Tibial nerve (tissue), 4 donors: ENCODE measurements around the gene TP63. TPM values are rescaled to one million over a fixed set of nuclear protein-coding genes. Genes with fewer than 3 reads are reported as not detected.

Experiments used
- DNase-seq, 2 donors: peaks; one replicate each; pipeline ENCODE4 v3.0.0-alpha.2; 2019; ENCODE audit warnings: low spot score in 2 of 2
- H3K27ac ChIP-seq, 4 donors: fragments of 200-600 bp; sonication (generic) in 3 of 4; one replicate each; pipeline ENCODE4 v1.5.1; 2017 to 2019; ENCODE audit warnings: mild to moderate bottlenecking in 1 of 4
- H3K27me3 ChIP-seq, 2 donors: fragments of 200-600 bp; sonication (generic) in 1 of 2; one replicate each; pipeline versions ENCODE4 v1.5.1 to v1.6.0; 2017 to 2019
- H3K36me3 ChIP-seq, 3 donors: fragments of 200-600 bp; sonication (generic); one replicate each; pipeline ENCODE4 v1.5.1; 2018 to 2019
- H3K4me1 ChIP-seq, 4 donors: fragments of 200-600 bp; sonication (generic) in 3 of 4; one replicate each; pipeline ENCODE4 v1.5.1; 2017 to 2019
- H3K4me3 ChIP-seq, 4 donors: fragments of 200-600 bp; sonication (generic) in 3 of 4; one replicate each; pipeline ENCODE4 v1.5.1; 2017 to 2019; ENCODE audit warnings: mild to moderate bottlenecking in 1 of 4, moderate library complexity in 1 of 4
- H3K9me3 ChIP-seq, 4 donors: fragments of 200-600 bp; sonication (generic) in 3 of 4; one replicate each; pipeline ENCODE4 v1.5.1; 2017 to 2019
- EP300 ChIP-seq, 2 donors: sonication (generic); formaldehyde crosslinking; IDR thresholded peaks; one replicate each; pipeline ENCODE4 v1.6.1; 2017; ENCODE audit warnings: antibody characterized with exemption in 2 of 2, mild to moderate bottlenecking in 1 of 2
- POLR2A ChIP-seq, 2 donors: fragments of 450-650 bp; IDR thresholded peaks; one replicate each; pipeline ENCODE4 v1.6.1; 2017; ENCODE audit warnings: antibody characterized with exemption in 2 of 2, mild to moderate bottlenecking in 2 of 2, moderate library complexity in 2 of 2
- WGBS, 2 donors: methylation state at CpG; one replicate each; pipeline ENCODE4 v1.1.5; 2018; 5-methylcytosine and 5-hydroxymethylcytosine counted together
- total RNA-seq, 4 donors: library from RNA; depleted of rRNA; stranded (reverse); fragments of >200 nt; gene quantifications; one replicate each; pipeline ENCODE4 v1.1.0, GENCODE V29; 2016
- TF ChIP-seq, protein P1 (sequence below), 5 experiments: fragments of 200-600 bp in 3 of 5; fragments of 450-650 bp in 2 of 5; sonication (generic) in 3 of 5; IDR thresholded peaks; one replicate each; pipeline ENCODE4 v1.5.1; 2016 to 2019; ENCODE audit warnings: antibody characterized with exemption in 5 of 5, mild to moderate bottlenecking in 3 of 5, moderate library complexity in 2 of 5

TP63 gene
- total RNA-seq, 4 donors from 2014 or later: 1.7 to 7.5 (median 4.2) TPM; not detected in 1

DNA sequence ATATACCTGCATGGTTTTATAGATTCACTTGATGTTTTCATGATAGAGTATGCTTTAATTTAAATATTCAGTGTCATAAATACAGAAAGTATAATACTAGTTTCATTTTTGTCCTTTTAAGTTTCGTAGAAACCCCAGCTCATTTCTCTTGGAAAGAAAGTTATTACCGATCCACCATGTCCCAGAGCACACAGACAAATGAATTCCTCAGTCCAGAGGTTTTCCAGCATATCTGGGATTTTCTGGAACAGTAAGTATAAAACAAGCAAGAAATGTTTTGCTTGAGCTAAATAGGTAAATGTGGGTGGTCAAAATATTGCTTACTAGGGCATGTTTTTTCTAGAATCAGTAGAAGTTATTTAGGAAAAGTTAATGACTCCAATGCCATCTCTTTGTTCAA is 106.4 kb downstream of the TP63 start:
- WGBS, 2 donors: 72 to 75% methylated on average over 2 of the region's 2 CpGs
- no peak for DNase-seq
- Histone ChIP-seq H3K27ac (no peak overlapping the region), H3K36me3 (no peaks in the 10 kb centered on the region), H3K4me1 (peaks cover 0 to 6% (median 0%) of the 10 kb centered on the region in 4 donors), H3K4me3 (no peak overlapping the region), H3K27me3 (no peaks in the 10 kb centered on the region), H3K9me3 (no peaks in the 10 kb centered on the region)
- TF ChIP-seq, protein P1, sequence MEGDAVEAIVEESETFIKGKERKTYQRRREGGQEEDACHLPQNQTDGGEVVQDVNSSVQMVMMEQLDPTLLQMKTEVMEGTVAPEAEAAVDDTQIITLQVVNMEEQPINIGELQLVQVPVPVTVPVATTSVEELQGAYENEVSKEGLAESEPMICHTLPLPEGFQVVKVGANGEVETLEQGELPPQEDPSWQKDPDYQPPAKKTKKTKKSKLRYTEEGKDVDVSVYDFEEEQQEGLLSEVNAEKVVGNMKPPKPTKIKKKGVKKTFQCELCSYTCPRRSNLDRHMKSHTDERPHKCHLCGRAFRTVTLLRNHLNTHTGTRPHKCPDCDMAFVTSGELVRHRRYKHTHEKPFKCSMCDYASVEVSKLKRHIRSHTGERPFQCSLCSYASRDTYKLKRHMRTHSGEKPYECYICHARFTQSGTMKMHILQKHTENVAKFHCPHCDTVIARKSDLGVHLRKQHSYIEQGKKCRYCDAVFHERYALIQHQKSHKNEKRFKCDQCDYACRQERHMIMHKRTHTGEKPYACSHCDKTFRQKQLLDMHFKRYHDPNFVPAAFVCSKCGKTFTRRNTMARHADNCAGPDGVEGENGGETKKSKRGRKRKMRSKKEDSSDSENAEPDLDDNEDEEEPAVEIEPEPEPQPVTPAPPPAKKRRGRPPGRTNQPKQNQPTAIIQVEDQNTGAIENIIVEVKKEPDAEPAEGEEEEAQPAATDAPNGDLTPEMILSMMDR (IDR thresholded peaks at IDR 0.05): no peak
- no peak for TF ChIP-seq EP300 (IDR thresholded peaks at IDR 0.05)
- no peak for TF ChIP-seq POLR2A (IDR thresholded peaks at IDR 0.05)

DNA sequence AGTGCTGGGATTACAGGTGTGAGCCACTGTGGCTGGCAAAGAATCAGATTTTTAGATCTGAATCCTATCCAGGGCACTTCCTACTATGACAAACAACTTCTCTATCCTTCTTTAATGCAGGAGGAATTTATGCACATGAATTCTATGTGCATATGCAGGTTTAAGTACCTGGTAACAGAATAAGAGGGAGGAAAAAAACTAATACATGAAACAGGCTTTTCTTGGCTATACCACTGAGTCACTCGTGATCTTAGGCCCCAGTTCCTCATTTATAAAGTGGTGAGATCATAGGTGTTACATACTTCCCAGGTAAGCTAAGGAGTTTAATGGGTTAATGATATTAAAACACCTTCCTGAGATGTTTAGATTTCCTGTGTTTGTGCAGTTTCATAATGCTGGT is 108.2 kb downstream of the TP63 start:
- H3K4me1 ChIP-seq: peaks cover 0 to 6% (median 0%) of the 10 kb centered on the region in 4 donors
- DNase-seq: no peak
- H3K36me3 ChIP-seq: peaks cover 0 to 1% (median 0%) of the 10 kb centered on the region in 3 donors
- TF ChIP-seq, protein P1 (IDR thresholded peaks at IDR 0.05): no peak
- TF ChIP-seq POLR2A (IDR thresholded peaks at IDR 0.05) (no peak), EP300 (IDR thresholded peaks at IDR 0.05) (no peak)
- H3K4me3 ChIP-seq: no peak overlapping the region
- 75 to 84% methylated on average over 1 of the region's 1 CpG for WGBS, 2 donors
- H3K9me3 ChIP-seq: peaks cover 0 to 1% (median 0%) of the 10 kb centered on the region in 4 donors
- H3K27ac ChIP-seq: no peak overlapping the region
- H3K27me3 ChIP-seq: no peaks in the 10 kb centered on the region

DNA sequence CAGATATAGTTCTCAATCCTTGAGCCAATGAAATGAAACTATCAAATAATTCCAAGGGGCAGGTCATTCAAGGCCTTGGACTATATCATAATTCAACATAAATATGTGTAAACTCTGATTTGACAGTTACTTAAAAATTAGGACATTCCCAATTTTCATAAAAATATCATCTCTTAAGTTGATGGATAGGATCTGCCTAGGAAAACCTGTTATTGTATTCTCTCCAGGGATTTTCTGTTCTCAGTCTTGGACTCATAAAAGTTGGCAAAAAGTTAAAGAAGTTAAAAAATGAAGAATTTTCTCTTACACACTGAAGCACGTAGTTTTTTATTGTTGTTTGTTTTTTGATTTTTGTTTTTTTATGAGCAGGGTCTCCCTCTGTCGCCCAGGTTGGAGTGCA is 109.0 kb downstream of the TP63 start:
- peaks cover 0 to 9% (median 0%) of the 10 kb centered on the region in 4 donors for H3K9me3 ChIP-seq
- peaks cover 0 to 4% (median 0%) of the 10 kb centered on the region in 3 donors for H3K36me3 ChIP-seq
- DNase-seq: no peak
- H3K4me1 ChIP-seq: peaks cover 0 to 6% (median 0%) of the 10 kb centered on the region in 4 donors
- no peaks in the 10 kb centered on the region for H3K27me3 ChIP-seq
- TF ChIP-seq, protein P1 (IDR thresholded peaks at IDR 0.05): no peak
- TF ChIP-seq EP300 (IDR thresholded peaks at IDR 0.05) (no peak), POLR2A (IDR thresholded peaks at IDR 0.05) (no peak)
- H3K27ac ChIP-seq: no peak overlapping the region
- no peak overlapping the region for H3K4me3 ChIP-seq
- 64 to 68% methylated on average over 2 of the region's 2 CpGs for WGBS, 2 donors

DNA sequence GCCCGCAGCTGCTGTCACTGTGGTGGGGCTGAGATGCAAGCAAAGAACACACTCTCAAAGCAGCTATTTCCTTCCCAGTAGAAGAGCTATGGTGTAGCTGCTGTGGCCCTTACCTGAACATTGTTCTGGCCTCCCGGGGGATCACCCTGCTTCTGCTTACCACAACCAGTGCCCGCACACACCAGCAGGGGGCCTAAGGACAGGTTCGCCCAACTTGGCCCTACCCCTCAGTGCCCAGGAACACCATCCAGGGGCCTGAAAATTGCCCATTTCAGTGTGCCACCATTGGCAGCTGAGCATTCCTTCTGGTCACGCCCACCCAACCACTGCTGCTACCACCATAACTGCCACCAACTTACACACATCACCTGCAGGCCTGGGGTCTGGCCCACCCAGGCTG is 113.0 kb downstream of the TP63 start:
- Histone ChIP-seq H3K9me3 (peaks cover 0 to 24% (median 6%) of the 10 kb centered on the region in 4 donors), H3K4me3 (no peak overlapping the region), H3K27ac (no peak overlapping the region), H3K4me1 (peaks cover 0 to 6% (median 0%) of the 10 kb centered on the region in 4 donors), H3K27me3 (no peaks in the 10 kb centered on the region), H3K36me3 (peaks cover 0 to 4% (median 0%) of the 10 kb centered on the region in 3 donors)
- WGBS, 2 donors: 98 to 100% methylated on average over 5 of the region's 5 CpGs
- TF ChIP-seq, protein P1 (IDR thresholded peaks at IDR 0.05): no peak
- TF ChIP-seq EP300 (IDR thresholded peaks at IDR 0.05) (no peak), POLR2A (IDR thresholded peaks at IDR 0.05) (no peak)
- DNase-seq: no peak

DNA sequence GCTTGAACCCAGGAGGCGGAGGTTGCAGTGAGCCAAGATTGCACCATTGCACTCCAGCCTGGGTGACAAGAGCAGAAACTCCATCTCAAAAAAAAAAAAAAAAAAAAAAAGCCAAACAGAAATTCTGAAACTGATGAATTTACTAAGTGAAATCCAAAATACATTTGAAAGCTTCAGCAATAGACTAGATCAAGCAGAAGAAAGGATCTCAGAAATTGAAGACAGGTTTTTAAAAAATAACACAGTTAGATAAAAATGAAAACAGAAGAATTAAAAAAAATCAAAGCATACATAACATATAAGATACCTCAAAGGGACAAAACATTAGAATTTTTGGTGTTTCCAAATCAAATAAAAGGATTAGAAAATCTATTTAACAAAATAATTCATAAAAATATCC is 114.4 kb downstream of the TP63 start:
- no peak overlapping the region for H3K27ac ChIP-seq
- H3K36me3 ChIP-seq: peaks cover 0 to 4% (median 0%) of the 10 kb centered on the region in 3 donors
- TF ChIP-seq EP300 (IDR thresholded peaks at IDR 0.05) (no peak), POLR2A (IDR thresholded peaks at IDR 0.05) (no peak)
- TF ChIP-seq, protein P1 (IDR thresholded peaks at IDR 0.05): no peak
- H3K27me3 ChIP-seq: no peaks in the 10 kb centered on the region
- no peaks in the 10 kb centered on the region for H3K4me1 ChIP-seq
- 96 to 100% methylated on average over 1 of the region's 1 CpG for WGBS, 2 donors
- H3K4me3 ChIP-seq: no peak overlapping the region
- H3K9me3 ChIP-seq: peaks cover 0 to 24% (median 6%) of the 10 kb centered on the region in 4 donors
- no peak for DNase-seq
